ENCODE results near the gene EFNA5.

EFNA5 gene

GRCh38 chr5:107558823-107559375 is 111.8 kb downstream of the EFNA5 start:
- Histone ChIP-seq H3K4me1 (ENCODE audit: insufficient read depth, low read length) (no peaks in the 10 kb centered on the region), H3K36me3 (ENCODE audit: insufficient read depth, low read length) (no peaks in the 10 kb centered on the region), H3K4me2 (ENCODE audit: insufficient read depth, low read length) (no peak overlapping the region), H3K27ac (ENCODE audit: low read length) (no peak overlapping the region), H2AFZ (ENCODE audit: low read depth, low read length) (no peak overlapping the region), H3K9ac (ENCODE audit: low read depth, low read length) (no peak overlapping the region), H3K27me3 (ENCODE audit: insufficient read depth, low read length, poor library complexity) (no peaks in the 10 kb centered on the region), H4K20me1 (ENCODE audit: insufficient read depth, low read length) (no peaks in the 10 kb centered on the region), H3K9me3 (ENCODE audit: insufficient read depth, low read length, severe bottlenecking) (no peaks in the 10 kb centered on the region), H3K4me3 (ENCODE audit: low read depth in 1 of 2, low read length in 2 of 2) (no peak overlapping the region), H3K79me2 (ENCODE audit: insufficient read depth, low read length) (no peaks in the 10 kb centered on the region)
- no peak for ATAC-seq (ENCODE audit: insufficient read depth, low read depth)
- no peak for TF ChIP-seq EZH2 (IDR thresholded peaks at IDR 0.05; ENCODE audit: borderline replicate concordance, low read depth, low read length, severe bottlenecking)
- TF ChIP-seq CTCF (IDR thresholded peaks at IDR 0.05; ENCODE audit: borderline replicate concordance, extremely low read depth, low read length, poor library complexity, severe bottlenecking): no peak
- no peak for DNase-seq

DNA sequence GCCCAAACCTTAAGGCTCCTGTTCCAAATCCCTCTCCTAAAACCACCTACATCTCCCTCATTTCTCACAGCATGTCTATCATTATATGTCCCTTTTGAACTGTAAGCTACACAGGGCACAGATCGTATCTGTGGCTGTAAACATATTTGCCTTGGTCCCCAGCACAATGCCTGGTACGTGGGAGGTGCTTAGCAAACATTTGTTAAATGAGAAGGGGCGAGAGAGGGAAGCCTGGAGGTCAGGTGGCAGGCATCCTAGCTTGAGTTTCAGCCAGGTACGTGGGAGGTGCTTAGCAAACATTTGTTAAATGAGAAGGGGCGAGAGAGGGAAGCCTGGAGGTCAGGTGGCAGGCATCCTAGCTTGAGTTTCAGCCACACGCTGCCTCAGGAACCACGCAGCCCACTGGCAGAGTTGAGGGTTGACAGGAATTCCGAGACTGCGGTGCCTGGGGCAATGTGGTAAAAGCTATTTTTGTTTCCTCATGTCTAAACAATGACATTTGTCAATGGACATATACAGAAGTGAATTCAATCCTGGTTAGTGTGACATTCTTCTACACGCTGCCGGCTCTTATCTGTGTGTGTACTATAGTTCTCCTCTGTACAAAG is 113.6 kb downstream of the EFNA5 start:
- H4K20me1 ChIP-seq (ENCODE audit: insufficient read depth, low read length): no peaks in the 10 kb centered on the region
- H3K27ac ChIP-seq (ENCODE audit: low read length): no peak overlapping the region
- H3K4me2 ChIP-seq (ENCODE audit: insufficient read depth, low read length): no peak overlapping the region
- no peaks in the 10 kb centered on the region for H3K27me3 ChIP-seq (ENCODE audit: insufficient read depth, low read length, poor library complexity)
- DNase-seq: no peak
- H3K4me1 ChIP-seq (ENCODE audit: insufficient read depth, low read length): no peaks in the 10 kb centered on the region
- no peak for TF ChIP-seq EZH2 (IDR thresholded peaks at IDR 0.05; ENCODE audit: borderline replicate concordance, low read depth, low read length, severe bottlenecking)
- no peaks in the 10 kb centered on the region for H3K36me3 ChIP-seq (ENCODE audit: insufficient read depth, low read length)
- no peak overlapping the region for H3K9ac ChIP-seq (ENCODE audit: low read depth, low read length)
- no peaks in the 10 kb centered on the region for H3K9me3 ChIP-seq (ENCODE audit: insufficient read depth, low read length, severe bottlenecking)
- H2AFZ ChIP-seq (ENCODE audit: low read depth, low read length): no peak overlapping the region
- H3K79me2 ChIP-seq (ENCODE audit: insufficient read depth, low read length): no peaks in the 10 kb centered on the region
- ATAC-seq (ENCODE audit: insufficient read depth, low read depth): no peak
- no peak overlapping the region for H3K4me3 ChIP-seq (ENCODE audit: low read depth in 1 of 2, low read length in 2 of 2)

DNA sequence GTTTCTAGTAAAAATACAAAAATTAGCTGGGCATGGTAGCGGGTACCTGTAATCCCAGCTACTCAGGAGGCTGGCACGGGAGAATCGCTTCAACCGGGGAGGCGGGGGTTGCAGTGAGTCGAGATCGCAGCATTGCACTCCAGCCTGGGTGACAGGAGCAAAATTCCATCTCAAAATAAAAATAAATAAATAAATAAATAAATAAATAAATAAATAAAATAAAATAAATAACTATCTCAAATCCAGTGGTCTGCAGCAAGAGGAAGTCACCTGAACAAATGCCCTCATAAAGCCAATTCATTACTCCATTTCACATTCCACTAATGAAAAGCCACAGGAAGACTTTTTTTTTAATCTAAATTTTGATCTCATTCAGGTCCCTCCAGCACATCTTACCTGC is 114.2 kb downstream of the EFNA5 start:
- Histone ChIP-seq H3K4me2 (ENCODE audit: insufficient read depth, low read length) (no peak overlapping the region), H3K36me3 (ENCODE audit: insufficient read depth, low read length) (no peaks in the 10 kb centered on the region), H2AFZ (ENCODE audit: low read depth, low read length) (no peak overlapping the region), H3K4me3 (ENCODE audit: low read depth in 1 of 2, low read length in 2 of 2) (no peak overlapping the region), H3K27me3 (ENCODE audit: insufficient read depth, low read length, poor library complexity) (no peaks in the 10 kb centered on the region), H3K79me2 (ENCODE audit: insufficient read depth, low read length) (no peaks in the 10 kb centered on the region), H3K9me3 (ENCODE audit: insufficient read depth, low read length, severe bottlenecking) (no peaks in the 10 kb centered on the region), H3K9ac (ENCODE audit: low read depth, low read length) (no peak overlapping the region), H4K20me1 (ENCODE audit: insufficient read depth, low read length) (no peaks in the 10 kb centered on the region), H3K4me1 (ENCODE audit: insufficient read depth, low read length) (no peaks in the 10 kb centered on the region), H3K27ac (ENCODE audit: low read length) (no peak overlapping the region)
- no peak for TF ChIP-seq EZH2 (IDR thresholded peaks at IDR 0.05; ENCODE audit: borderline replicate concordance, low read depth, low read length, severe bottlenecking)
- no peak for TF ChIP-seq CTCF (IDR thresholded peaks at IDR 0.05; ENCODE audit: borderline replicate concordance, extremely low read depth, low read length, poor library complexity, severe bottlenecking)
- ATAC-seq (ENCODE audit: insufficient read depth, low read depth) (no peak), DNase-seq (no peak)

GRCh38 chr5:107555425-107556090 is 115.2 kb downstream of the EFNA5 start:
- no peak overlapping the region for H3K4me3 ChIP-seq (ENCODE audit: low read depth in 1 of 2, low read length in 2 of 2)
- ATAC-seq (ENCODE audit: insufficient read depth, low read depth) (no peak), DNase-seq (no peak)
- H3K4me2 ChIP-seq (ENCODE audit: insufficient read depth, low read length): no peak overlapping the region
- H2AFZ ChIP-seq (ENCODE audit: low read depth, low read length): no peak overlapping the region
- no peaks in the 10 kb centered on the region for H3K9me3 ChIP-seq (ENCODE audit: insufficient read depth, low read length, severe bottlenecking)
- H3K27me3 ChIP-seq (ENCODE audit: insufficient read depth, low read length, poor library complexity): no peaks in the 10 kb centered on the region
- no peak overlapping the region for H3K27ac ChIP-seq (ENCODE audit: low read length)
- no peak for TF ChIP-seq CTCF (IDR thresholded peaks at IDR 0.05; ENCODE audit: borderline replicate concordance, extremely low read depth, low read length, poor library complexity, severe bottlenecking)
- TF ChIP-seq EZH2 (IDR thresholded peaks at IDR 0.05; ENCODE audit: borderline replicate concordance, low read depth, low read length, severe bottlenecking): no peak
- H3K9ac ChIP-seq (ENCODE audit: low read depth, low read length): no peak overlapping the region
- no peaks in the 10 kb centered on the region for H4K20me1 ChIP-seq (ENCODE audit: insufficient read depth, low read length)
- no peaks in the 10 kb centered on the region for H3K79me2 ChIP-seq (ENCODE audit: insufficient read depth, low read length)
- no peaks in the 10 kb centered on the region for H3K4me1 ChIP-seq (ENCODE audit: insufficient read depth, low read length)
- H3K36me3 ChIP-seq (ENCODE audit: insufficient read depth, low read length): no peaks in the 10 kb centered on the region

All from DND-41 (cell line).